SU-DHL-6 (cell line): ENCODE measurements around the gene ZDHHC11B.
"Not testable (repeated sequence)": the region's sequence is repeated elsewhere in the genome, so short reads cannot be mapped to it uniquely, and the experiment has no call there.

Experiments
- CTCF ChIP-seq: fragments of 200-600 bp; sonication (generic); IDR thresholded peaks from one replicate; pipeline ENCODE4 v1.5.1; 2017; ENCODE audit warnings: antibody characterized with exemption, mild to moderate bottlenecking, low read length, moderate library complexity; ENCODE audit not compliant: insufficient read depth, poor library complexity, severe bottlenecking
- EZH2phosphoT487 ChIP-seq: fragments of 200-600 bp; sonication (generic), shearing (Covaris generic); conservative IDR thresholded peaks from 2 replicates; pipeline ENCODE4 v1.6.1; 2018; ENCODE audit warnings: mild to moderate bottlenecking, antibody characterized with exemption, low read length, moderate library complexity, mixed read lengths

GRCh38 chr5:780571-780970 lies 4.0 kb downstream of the ZDHHC11B start:
- not testable (repeated sequence) for TF ChIP-seq CTCF, EZH2phosphoT487
